CD4-positive, alpha-beta T cell (primary cell): Measurements from ENCODE around the gene SLC2A9. TPM values are rescaled to one million over a fixed set of nuclear protein-coding genes. Genes with fewer than 3 reads are reported as not detected.

ENCODE experiments used
- ATAC-seq: fragments of 200-7000 bp; cut with Tn5 transposase; one replicate; pipeline ENCODE4 v1.10.0; 2022; ENCODE audit warnings: mild to moderate bottlenecking; ENCODE audit not compliant: poor library complexity
- CTCF ChIA-PET: fragments of 350-600 bp; sonication (Branson Sonifier 250); formaldehyde crosslinking; loops from one replicate; lab custom pipeline; 2021; ENCODE audit warnings: antibody characterized with exemption, inconsistent platforms; lab: Charles Lee
- POLR2A ChIA-PET: fragments of 350-600 bp; sonication (Branson Sonifier 250); formaldehyde crosslinking; loops from one replicate; lab custom pipeline; 2021; ENCODE audit warnings: antibody characterized with exemption, inconsistent platforms; lab: Charles Lee
- DNase-seq, 14 experiments: peaks; one replicate each; pipeline ENCODE4 v3.0.0-alpha.2; 2013 to 2020; ENCODE audit warnings: mixed read lengths in 2 of 14
- H3K27ac ChIP-seq, 2 donors: one replicate each; pipeline versions ENCODE4 v1.5.1 to v1.7.0; 2013; ENCODE audit warnings: low read length in 2 of 2, low read depth in 1 of 2, mild to moderate bottlenecking in 1 of 2
- H3K27me3 ChIP-seq, 2 experiments: 1 replicate in 1 of 2; 2 replicates in 1 of 2; pipeline versions ENCODE4 v1.6.1 to v1.7.0; 2013; ENCODE audit warnings: low read length in 2 of 2, control low read depth in 1 of 2, mild to moderate bottlenecking in 1 of 2, moderate library complexity in 1 of 2; ENCODE audit not compliant: insufficient read depth in 2 of 2, control insufficient read depth in 1 of 2
- H3K36me3 ChIP-seq: one replicate; pipeline ENCODE4 v1.6.1; 2013; ENCODE audit warnings: low read length, control low read depth; ENCODE audit not compliant: insufficient read depth
- H3K4me1 ChIP-seq: one replicate; pipeline ENCODE4 v1.6.1; 2013; ENCODE audit warnings: low read length, control low read depth; ENCODE audit not compliant: insufficient read depth
- H3K4me3 ChIP-seq: one replicate; pipeline ENCODE4 v1.5.1; 2013; ENCODE audit warnings: mild to moderate bottlenecking, low read length, moderate library complexity
- H3K9me3 ChIP-seq, 2 experiments: 1 replicate in 1 of 2; 2 replicates in 1 of 2; pipeline versions ENCODE4 v1.6.1 to v1.7.0; 2013; ENCODE audit warnings: low read length in 2 of 2, mild to moderate bottlenecking in 2 of 2, control low read depth in 1 of 2, moderate library complexity in 1 of 2; ENCODE audit not compliant: control insufficient read depth in 1 of 2, insufficient read depth in 1 of 2
- H3K27ac Mint-ChIP-seq: one replicate; pipeline ENCODE4 v1.8.0; 2020; ENCODE audit warnings: mixed read lengths
- H3K27me3 Mint-ChIP-seq: one replicate; pipeline ENCODE4 v1.8.0; 2021; ENCODE audit warnings: mixed read lengths
- H3K36me3 Mint-ChIP-seq: one replicate; pipeline ENCODE4 v1.8.0; 2021; ENCODE audit warnings: low read depth, mixed read lengths
- H3K4me1 Mint-ChIP-seq: one replicate; pipeline ENCODE4 v1.8.0; 2021; ENCODE audit warnings: low read depth, mixed read lengths
- H3K4me3 Mint-ChIP-seq: one replicate; pipeline ENCODE4 v1.8.0; 2020; ENCODE audit warnings: mild to moderate bottlenecking, mixed read lengths
- H3K9me3 Mint-ChIP-seq: one replicate; pipeline ENCODE4 v1.8.0; 2020; ENCODE audit warnings: mixed read lengths
- intact Hi-C, 2 experiments: fragments of 100-400 bp; cut with DNase I in 1 of 2; cut with micrococcal nuclease in 1 of 2; formaldehyde crosslinking; loops; one replicate each; pipeline versions ENCODE4 v1.15.1 to v1.9.0; 2023 to 2025; cut with DNase I, micrococcal nuclease
- total RNA-seq, 174 experiments: library from RNA in 2 of 174; stranded (reverse) in 2 of 174; gene quantifications; one replicate each; pipeline ENCODE4 v1.2.3 and lab custom pipeline; 2021 to 2026
- TF ChIP-seq, protein P1 (sequence below): fragments of 200-600 bp; IDR thresholded peaks from one replicate; pipeline ENCODE4 v1.8.0; 2022; ENCODE audit warnings: antibody characterized with exemption, mild to moderate bottlenecking

Gene SLC2A9
- total RNA-seq, 2 experiments from 2014 or later, result 2.2 to 3.6 TPM

DNA sequence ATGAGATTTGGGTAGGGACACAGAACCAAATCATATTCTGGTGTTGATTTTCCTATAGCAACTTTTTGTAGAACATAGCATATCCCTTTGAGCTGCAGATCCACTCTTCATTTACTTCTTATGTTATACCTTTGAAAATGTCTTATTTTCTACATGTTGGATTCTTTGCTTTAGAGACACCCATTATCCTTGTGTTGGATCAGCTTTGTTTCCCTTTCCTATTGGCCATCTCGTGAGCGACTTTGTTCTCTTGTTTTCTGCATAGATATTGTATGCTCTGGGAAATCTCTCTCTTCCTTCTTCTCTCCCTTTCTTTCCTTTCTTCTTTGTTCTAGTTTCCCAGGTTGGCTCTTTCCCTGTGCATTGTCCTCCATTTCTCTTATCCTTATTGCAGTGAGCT is 180.2 kb downstream of the SLC2A9 start:
- Mint-ChIP-seq H3K9me3 (peaks cover 17% of the 10 kb centered on the region), H3K27ac (no peak overlapping the region), H3K36me3 (no peaks in the 10 kb centered on the region), H3K27me3 (peaks cover 6% of the 10 kb centered on the region), H3K4me3 (no peak overlapping the region), H3K4me1 (no peaks in the 10 kb centered on the region)
- Histone ChIP-seq H3K36me3 (no peaks in the 10 kb centered on the region), H3K4me1 (no peaks in the 10 kb centered on the region), H3K4me3 (no peak overlapping the region), H3K9me3 (no peaks in the 10 kb centered on the region), H3K27ac (no peak overlapping the region), H3K27me3 (no peaks in the 10 kb centered on the region)
- TF ChIP-seq, protein P1, sequence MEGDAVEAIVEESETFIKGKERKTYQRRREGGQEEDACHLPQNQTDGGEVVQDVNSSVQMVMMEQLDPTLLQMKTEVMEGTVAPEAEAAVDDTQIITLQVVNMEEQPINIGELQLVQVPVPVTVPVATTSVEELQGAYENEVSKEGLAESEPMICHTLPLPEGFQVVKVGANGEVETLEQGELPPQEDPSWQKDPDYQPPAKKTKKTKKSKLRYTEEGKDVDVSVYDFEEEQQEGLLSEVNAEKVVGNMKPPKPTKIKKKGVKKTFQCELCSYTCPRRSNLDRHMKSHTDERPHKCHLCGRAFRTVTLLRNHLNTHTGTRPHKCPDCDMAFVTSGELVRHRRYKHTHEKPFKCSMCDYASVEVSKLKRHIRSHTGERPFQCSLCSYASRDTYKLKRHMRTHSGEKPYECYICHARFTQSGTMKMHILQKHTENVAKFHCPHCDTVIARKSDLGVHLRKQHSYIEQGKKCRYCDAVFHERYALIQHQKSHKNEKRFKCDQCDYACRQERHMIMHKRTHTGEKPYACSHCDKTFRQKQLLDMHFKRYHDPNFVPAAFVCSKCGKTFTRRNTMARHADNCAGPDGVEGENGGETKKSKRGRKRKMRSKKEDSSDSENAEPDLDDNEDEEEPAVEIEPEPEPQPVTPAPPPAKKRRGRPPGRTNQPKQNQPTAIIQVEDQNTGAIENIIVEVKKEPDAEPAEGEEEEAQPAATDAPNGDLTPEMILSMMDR, result no peak
- DNase-seq (no peak), ATAC-seq (no peak)
- CTCF ChIA-PET, result no interaction called here
- POLR2A ChIA-PET, result no interaction called here
- intact Hi-C loops, result no loop called here

DNA sequence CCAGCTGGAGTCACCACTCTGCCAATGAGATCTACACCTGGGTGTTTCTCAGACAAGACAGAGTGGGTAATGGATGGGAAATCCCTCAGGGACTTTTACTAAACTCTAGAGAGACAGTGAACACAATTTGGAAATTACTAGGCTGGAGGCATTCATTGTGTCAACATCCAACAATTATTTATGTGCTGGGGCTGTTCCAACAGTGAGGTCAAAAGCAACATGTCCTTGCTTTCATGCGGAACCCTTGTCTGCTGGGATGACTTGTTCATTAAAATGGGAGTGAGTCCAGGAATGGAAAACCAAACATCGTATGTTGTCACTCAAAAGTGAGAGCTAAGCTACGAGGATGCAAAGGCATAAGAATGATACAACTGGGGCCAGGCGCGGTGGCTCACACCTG is 185.9 kb downstream of the SLC2A9 start:
- ChIA-PET POLR2A (no interaction called here), CTCF (no interaction called here)
- ATAC-seq, result no peak
- Mint-ChIP-seq H3K9me3 (peaks cover 4% of the 10 kb centered on the region), H3K4me3 (no peak overlapping the region), H3K27me3 (peaks cover 6% of the 10 kb centered on the region), H3K4me1 (no peaks in the 10 kb centered on the region), H3K27ac (no peak overlapping the region), H3K36me3 (no peaks in the 10 kb centered on the region)
- Histone ChIP-seq H3K9me3 (no peaks in the 10 kb centered on the region), H3K4me1 (no peaks in the 10 kb centered on the region), H3K27me3 (no peaks in the 10 kb centered on the region), H3K27ac (no peak overlapping the region), H3K36me3 (no peaks in the 10 kb centered on the region), H3K4me3 (no peak overlapping the region)
- TF ChIP-seq, protein P1, result no peak
- intact Hi-C loops, result no loop called here
- no peak for DNase-seq

GRCh38 chr4:9833421-9833820 is 187.9 kb downstream of the SLC2A9 start:
- ChIA-PET CTCF (no interaction called here), POLR2A (no interaction called here)
- no peak for ATAC-seq
- no peaks in the 10 kb centered on the region for H3K9me3 ChIP-seq
- H3K4me1 ChIP-seq, result no peaks in the 10 kb centered on the region
- H3K4me3 Mint-ChIP-seq, result no peak overlapping the region
- TF ChIP-seq, protein P1, result no peak
- no peaks in the 10 kb centered on the region for H3K36me3 ChIP-seq
- H3K27me3 Mint-ChIP-seq, result peaks cover 6% of the 10 kb centered on the region
- intact Hi-C loops, result no loop called here
- no peak for DNase-seq
- H3K27ac Mint-ChIP-seq, result no peak overlapping the region
- no peaks in the 10 kb centered on the region for H3K27me3 ChIP-seq
- no peaks in the 10 kb centered on the region for H3K9me3 Mint-ChIP-seq
- no peaks in the 10 kb centered on the region for H3K36me3 Mint-ChIP-seq
- H3K4me1 Mint-ChIP-seq, result no peaks in the 10 kb centered on the region
- H3K27ac ChIP-seq, result no peak overlapping the region
- H3K4me3 ChIP-seq, result no peak overlapping the region
